ENCODE results near the gene SCAMP4.

DNA sequence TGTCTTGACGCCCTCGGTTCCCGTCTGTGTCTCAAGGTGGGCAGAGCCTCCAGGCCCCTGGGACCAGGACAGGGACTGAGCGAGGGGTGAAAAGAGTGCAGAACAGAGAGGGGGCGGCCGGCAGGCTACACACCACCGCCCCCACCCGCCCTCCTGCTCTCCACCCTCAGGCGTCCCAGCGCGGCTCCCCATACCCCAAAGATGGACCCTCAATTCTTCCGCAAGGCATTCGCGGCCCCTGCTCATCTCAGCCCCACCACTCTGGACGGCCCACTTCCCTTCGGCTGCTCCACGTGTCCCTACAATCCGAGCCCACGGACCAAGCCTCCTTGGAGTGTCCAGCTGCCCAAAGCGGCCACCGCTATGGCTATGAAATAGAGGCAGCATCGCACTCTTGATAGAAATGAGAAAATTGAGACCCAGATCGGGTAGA is 43.6 kb upstream of the SCAMP4 start:
- TF ChIP-seq, protein P1, sequence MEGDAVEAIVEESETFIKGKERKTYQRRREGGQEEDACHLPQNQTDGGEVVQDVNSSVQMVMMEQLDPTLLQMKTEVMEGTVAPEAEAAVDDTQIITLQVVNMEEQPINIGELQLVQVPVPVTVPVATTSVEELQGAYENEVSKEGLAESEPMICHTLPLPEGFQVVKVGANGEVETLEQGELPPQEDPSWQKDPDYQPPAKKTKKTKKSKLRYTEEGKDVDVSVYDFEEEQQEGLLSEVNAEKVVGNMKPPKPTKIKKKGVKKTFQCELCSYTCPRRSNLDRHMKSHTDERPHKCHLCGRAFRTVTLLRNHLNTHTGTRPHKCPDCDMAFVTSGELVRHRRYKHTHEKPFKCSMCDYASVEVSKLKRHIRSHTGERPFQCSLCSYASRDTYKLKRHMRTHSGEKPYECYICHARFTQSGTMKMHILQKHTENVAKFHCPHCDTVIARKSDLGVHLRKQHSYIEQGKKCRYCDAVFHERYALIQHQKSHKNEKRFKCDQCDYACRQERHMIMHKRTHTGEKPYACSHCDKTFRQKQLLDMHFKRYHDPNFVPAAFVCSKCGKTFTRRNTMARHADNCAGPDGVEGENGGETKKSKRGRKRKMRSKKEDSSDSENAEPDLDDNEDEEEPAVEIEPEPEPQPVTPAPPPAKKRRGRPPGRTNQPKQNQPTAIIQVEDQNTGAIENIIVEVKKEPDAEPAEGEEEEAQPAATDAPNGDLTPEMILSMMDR (IDR thresholded peaks at IDR 0.05; ENCODE audit: low read length) = no peak
- no peak for TF ChIP-seq EZH2 (IDR thresholded peaks at IDR 0.05; ENCODE audit: borderline replicate concordance, low read length)

All from OCI-LY1 (cell line).